Umbilical cord (tissue), 2 donors: ENCODE results near the gene TERB1. TPM values are rescaled to one million over a fixed set of nuclear protein-coding genes. Genes with fewer than 3 reads are reported as not detected.

Experiments
- DNase-seq: peaks from one replicate; pipeline ENCODE4 v3.0.0-alpha.2; 2015; ENCODE audit warnings: low spot score
- total RNA-seq: library from RNA; depleted of rRNA; stranded (reverse); fragments of >200 nt; gene quantifications from one replicate; pipeline ENCODE4 v1.2.3, GENCODE V29; 2014; ENCODE audit warnings: low replicate concordance; ENCODE audit not compliant: insufficient read depth

The TERB1 gene
- total RNA-seq, 1 donor from 2014 or later = 1.7 TPM

- no peak for DNase-seq
These were observed 54.7 kb downstream of the TERB1 start for GRCh38 chr16:66746682-66747081.

GRCh38 chr16:66746048-66746447, 55.3 kb downstream of the TERB1 start:
- no peak for DNase-seq

GRCh38 chr16:66741950-66742808, 59.2 kb downstream of the TERB1 start:
- DNase-seq = no peak

DNA sequence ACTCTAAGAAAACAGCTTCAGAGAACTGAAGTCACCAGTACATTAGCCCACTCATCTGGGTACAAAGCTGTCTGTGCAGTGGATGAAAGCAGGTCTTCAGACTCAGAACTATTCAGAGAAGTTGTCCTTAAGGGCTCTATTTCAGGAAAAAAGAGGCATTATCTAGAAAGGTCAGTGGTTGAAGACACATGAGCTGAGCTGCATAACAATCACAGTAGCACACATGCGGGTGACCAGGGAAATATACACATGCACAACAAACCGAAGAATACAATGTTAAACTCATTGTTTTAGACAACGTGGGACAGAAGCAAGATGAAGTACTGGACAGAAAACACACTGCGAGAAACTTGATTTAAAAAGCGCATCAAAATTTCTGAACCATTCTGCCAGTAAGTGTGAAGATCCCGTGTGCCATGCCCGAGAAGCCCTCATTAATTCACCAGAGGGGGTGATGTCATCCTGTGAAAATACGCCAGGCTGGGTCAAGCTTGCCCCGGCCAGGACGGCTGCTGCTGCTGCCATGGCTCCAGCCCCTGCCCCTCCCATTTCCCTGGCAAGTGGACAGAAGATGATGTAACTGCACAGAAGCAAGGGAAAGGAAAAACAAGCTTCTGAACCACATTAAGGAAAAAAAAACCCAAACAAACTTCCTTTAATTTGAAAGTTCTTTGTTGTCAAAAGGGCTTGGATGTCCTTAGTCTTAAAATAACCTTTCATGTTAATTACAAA, 60.0 kb downstream of the TERB1 start:
- DNase-seq = peak; percentile 94

DNA sequence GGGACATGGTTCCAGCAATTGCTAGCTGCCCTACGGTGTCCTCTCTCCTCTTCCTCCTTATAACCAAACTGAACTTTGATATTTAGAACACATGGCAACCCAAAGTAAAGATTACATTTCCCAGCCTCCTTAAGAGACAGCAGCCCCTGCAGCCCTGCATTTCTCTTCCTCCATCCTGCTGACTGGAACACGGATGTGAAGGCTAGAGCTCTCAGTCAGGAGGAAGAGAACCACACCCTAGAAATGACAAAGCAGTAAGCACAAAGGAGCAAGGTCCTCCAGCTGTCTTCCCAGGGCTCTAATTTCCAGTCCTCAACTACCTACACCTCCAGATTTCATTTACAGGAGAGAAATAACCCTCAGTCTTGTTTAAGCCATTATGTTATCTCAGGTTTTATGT, 60.9 kb downstream of the TERB1 start:
- DNase-seq = peak; percentile 18

- no peak for DNase-seq
These were observed 61.4 kb downstream of the TERB1 start for GRCh38 chr16:66740010-66740409.

GRCh38 chr16:66735891-66736290, 65.5 kb downstream of the TERB1 start:
- no peak for DNase-seq

GRCh38 chr16:66731101-66731500, 70.3 kb downstream of the TERB1 start:
- no peak for DNase-seq

DNA sequence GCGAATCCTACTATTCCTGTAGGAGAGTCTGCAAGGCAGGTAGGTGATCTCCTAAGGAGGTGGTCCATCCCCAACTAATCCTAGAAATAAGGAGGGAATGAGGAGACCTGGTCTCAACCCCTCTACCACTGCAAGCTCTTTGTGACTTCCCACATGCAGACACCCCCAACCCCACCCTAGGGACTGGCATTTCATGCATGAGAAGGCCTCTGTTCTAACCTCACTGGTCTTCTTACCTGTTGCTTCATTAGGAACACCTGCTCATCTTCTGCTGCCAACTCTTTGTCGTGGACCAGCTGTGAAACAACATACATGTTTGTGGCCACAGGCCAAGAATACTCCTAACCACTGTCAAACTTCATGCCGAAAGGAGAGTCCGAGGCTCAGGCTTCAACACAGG, 72.6 kb downstream of the TERB1 start:
- DNase-seq = no peak

- DNase-seq = peak; percentile 50
These were observed 73.1 kb downstream of the TERB1 start for GRCh38 chr16:66728117-66728787.

- DNase-seq = no peak
These were observed 80.6 kb downstream of the TERB1 start for GRCh38 chr16:66720766-66721165.

GRCh38 chr16:66719246-66719645, 82.1 kb downstream of the TERB1 start:
- no peak for DNase-seq

- DNase-seq = no peak
These were observed 83.6 kb downstream of the TERB1 start for GRCh38 chr16:66717776-66718175.

DNA sequence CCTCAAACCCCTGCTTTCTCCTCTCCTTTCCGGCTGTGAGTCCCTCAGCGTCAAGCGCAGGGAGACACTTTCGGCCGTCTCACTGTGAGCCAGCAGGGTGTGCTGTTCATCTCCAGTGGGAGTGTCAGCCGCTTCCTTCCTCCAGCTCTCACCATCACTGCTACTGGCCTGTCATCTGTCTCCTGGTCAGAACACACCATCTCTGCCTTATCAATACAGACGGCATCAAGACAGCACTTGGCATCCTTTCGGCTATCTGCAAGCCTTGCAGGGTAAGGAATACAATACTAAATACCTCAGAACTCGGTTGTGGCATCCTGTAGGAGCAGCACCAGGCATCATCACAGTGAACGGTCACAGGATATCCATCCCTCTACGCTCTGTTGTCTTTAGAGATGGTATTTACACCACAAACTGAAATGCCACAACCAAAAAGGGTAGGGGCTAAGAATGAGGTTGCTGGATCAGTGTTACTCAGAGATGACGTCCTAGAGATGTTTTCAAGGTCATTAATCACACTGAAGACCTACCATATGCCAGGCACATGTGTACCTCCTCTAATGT, 84.2 kb downstream of the TERB1 start:
- DNase-seq = no peak

GRCh38 chr16:66714654-66715307, 86.6 kb downstream of the TERB1 start:
- DNase-seq = no peak

DNA sequence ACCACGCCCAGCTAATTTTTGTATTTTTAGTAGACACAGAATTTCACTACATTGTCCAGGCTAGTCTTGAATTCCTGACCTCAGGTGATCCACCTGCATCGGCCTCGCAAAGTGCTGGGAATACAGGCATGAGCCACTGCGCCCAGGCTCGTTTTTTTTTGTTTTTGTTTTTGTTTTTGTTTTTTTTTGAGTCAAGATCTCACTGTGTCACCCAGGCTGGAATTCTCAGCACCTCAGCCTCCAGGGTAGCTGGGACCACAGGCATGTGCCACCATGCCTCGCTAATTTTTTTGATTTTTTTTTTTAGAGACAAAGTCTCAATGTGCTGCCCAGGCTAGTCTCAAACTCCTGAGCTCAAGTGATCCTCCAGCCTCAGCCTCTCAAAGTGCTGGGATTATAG, 87.3 kb downstream of the TERB1 start:
- no peak for DNase-seq

DNA sequence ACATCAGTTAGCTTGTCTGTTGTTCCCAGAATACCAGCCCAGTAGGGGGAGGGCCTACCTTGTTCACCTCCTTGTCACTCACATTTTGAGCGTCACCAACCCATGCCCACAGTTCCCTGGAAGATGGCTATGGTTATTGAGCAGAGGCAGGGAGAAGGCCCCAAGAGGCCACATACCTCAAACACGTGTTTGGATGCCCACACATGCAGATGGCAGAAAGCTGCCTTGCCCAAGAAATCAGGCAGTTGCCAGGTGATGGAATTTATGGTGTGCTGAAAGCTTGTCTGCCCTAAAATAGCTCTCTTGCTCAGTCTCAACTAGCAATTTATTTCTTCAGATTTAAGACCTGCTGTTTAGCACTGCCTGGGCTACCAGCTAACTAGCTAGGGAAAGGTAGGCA, 88.3 kb downstream of the TERB1 start:
- DNase-seq = no peak

DNA sequence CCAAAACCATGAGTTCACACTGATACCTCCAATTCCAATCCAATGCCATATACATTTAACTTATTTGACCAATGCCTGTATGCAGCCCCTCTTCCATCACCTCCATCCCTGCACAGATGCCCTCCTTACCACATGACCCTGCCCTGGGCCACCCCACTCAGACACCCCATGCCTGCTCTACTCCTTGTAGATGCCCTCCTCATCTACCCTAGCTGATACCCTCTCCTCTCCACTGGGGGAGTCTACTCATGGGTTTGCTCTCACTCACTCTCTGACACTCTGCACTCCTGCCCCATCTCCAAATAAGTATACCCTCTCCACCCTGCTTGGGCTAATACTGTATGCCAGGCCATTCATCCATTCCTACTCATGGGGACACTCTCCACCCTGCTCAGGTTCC, 88.9 kb downstream of the TERB1 start:
- DNase-seq = no peak

DNA sequence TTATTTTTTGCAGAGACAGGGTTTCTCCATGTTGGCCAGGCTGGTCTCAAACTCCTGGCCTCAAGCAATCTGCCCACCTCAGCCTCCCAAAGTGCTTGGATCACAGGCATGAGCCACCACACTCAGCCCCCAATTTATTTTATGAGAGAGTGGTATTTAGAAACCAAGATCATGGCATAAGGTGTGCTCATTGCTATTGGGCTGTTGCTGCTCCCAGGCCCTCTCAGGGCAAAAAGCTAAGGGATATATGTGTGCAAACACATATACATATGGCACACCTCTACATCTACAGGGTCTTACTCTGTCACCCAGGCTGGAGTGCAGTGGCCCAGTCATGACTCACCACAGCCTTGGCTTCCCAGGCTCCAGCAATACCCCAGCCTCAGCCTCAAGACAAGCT, 89.8 kb downstream of the TERB1 start:
- DNase-seq = no peak

DNA sequence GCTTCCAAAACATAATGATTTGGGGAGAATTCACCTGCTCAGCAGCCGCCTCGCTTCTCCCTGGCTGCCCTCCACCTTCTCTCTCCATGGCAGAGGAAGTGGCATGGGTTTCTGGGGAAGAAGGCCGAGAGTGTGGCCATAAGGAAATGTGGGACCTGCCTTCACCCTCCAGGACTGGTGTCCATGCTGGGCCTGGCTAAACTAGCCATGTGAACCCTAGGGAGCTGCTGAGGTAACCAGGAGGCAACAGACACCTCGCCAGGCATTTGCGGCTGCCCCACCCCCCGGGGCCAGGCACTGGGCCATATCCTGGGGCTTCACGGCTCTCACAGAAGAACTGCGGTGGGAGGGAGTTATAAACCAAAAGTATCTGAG, 94.9 kb downstream of the TERB1 start:
- no peak for DNase-seq

GRCh38 chr16:66705790-66706505, 95.4 kb downstream of the TERB1 start:
- peak; percentile 42 for DNase-seq
